K562 (cell line): ENCODE results near the gene CCDC137. TPM values are rescaled to one million over a fixed set of nuclear protein-coding genes. Genes with fewer than 3 reads are reported as not detected.

Experiments used
- ATF2 ChIP-seq: sonication (generic); formaldehyde crosslinking; IDR thresholded peaks from 2 replicates; pipeline ENCODE4 v1.8.1; 2022; ENCODE audit warnings: missing genetic modification reagents
- CBX5 ChIP-seq: IDR thresholded peaks from 2 replicates; pipeline ENCODE4 v1.6.1; 2014; ENCODE audit warnings: low read depth, borderline replicate concordance
- ESRRB ChIP-seq: fragments of 250-450 bp; sonication (Bioruptor Pico); IDR thresholded peaks from 2 replicates; pipeline ENCODE4 v1.5.0; 2020; ENCODE audit warnings: mild to moderate bottlenecking, moderate library complexity, borderline replicate concordance
- HMG20A ChIP-seq: fragments of 450-650 bp; formaldehyde crosslinking; conservative IDR thresholded peaks from 2 replicates; pipeline ENCODE4 v1.4.0; 2020; ENCODE audit warnings: mild to moderate bottlenecking, mixed read lengths
- ILK ChIP-seq: fragments of 450-650 bp; IDR thresholded peaks from 2 replicates; pipeline ENCODE4 v1.6.1; 2016; ENCODE audit warnings: missing genetic modification characterization, low read depth, mild to moderate bottlenecking, missing compliant biosample characterization, moderate library complexity, borderline replicate concordance
- POLR2AphosphoS5 ChIP-seq: IDR thresholded peaks from 2 replicates; pipeline ENCODE4 v1.6.1; 2011; ENCODE audit warnings: mild to moderate bottlenecking, low read depth, low read length, moderate library complexity; ENCODE audit not compliant: control insufficient read depth, insufficient read depth
- PTRF ChIP-seq: fragments of 450-650 bp; IDR thresholded peaks from 2 replicates; pipeline ENCODE4 v1.6.1; 2016; ENCODE audit warnings: mild to moderate bottlenecking, missing genetic modification characterization, missing compliant biosample characterization
- SMARCB1 ChIP-seq: IDR thresholded peaks from 2 replicates; pipeline ENCODE4 v1.6.1; 2011; ENCODE audit warnings: improper control_type of control experiment, low read depth; ENCODE audit not compliant: insufficient read length
- SNRNP70 ChIP-seq: fragments of 200-400 bp; formaldehyde crosslinking; optimal IDR thresholded peaks from 2 replicates; pipeline ENCODE3; 2017; ENCODE audit warnings: low read depth, low read length
- SPI1 ChIP-seq: IDR thresholded peaks from 2 replicates; pipeline ENCODE4 v1.6.1; 2011; ENCODE audit warnings: low read depth, low read length, control low read depth, borderline replicate concordance
- TAF1 ChIP-seq: IDR thresholded peaks from 2 replicates; pipeline ENCODE4 v1.6.1; 2011; ENCODE audit warnings: mild to moderate bottlenecking, low read length, moderate library complexity; ENCODE audit not compliant: insufficient read depth, control insufficient read depth, severe bottlenecking; ENCODE audit errors: extremely low read depth
- TEAD4 ChIP-seq, 2 experiments: sonication (generic) in 1 of 2; formaldehyde crosslinking in 1 of 2; IDR thresholded peaks; 2 replicates each; pipeline versions ENCODE4 v1.6.1 to v1.8.0; 2012 to 2022; ENCODE audit warnings: borderline replicate concordance in 1 of 2, inconsistent platforms in 1 of 2, low read length in 1 of 2, mild to moderate bottlenecking in 1 of 2, missing genetic modification reagents in 1 of 2
- ZNF124 ChIP-seq: sonication (generic); formaldehyde crosslinking; IDR thresholded peaks from 2 replicates; pipeline ENCODE4 v1.8.1; 2022; ENCODE audit warnings: missing genetic modification reagents
- ZNF778 ChIP-seq: fragments of 450-650 bp; formaldehyde crosslinking; IDR thresholded peaks from 2 replicates; pipeline ENCODE4 v1.4.0; 2020; ENCODE audit warnings: mild to moderate bottlenecking, moderate library complexity
- polyA plus RNA-seq, 8 experiments: library from polyadenylated mRNA; depleted of rRNA in 4 of 8; stranded (reverse) in 5 of 8; unstranded in 3 of 8; fragments of >200 nt; fragmentation: Nextera tagmentation in 2 of 8; fragmentation: Illumina TruSeq in 1 of 8; extraction: Ambion mirVana in 2 of 8; extraction: Trizol in 1 of 8; gene quantifications; 2 replicates each; pipeline versions ENCODE4 v1.2.1 to v1.2.3, GENCODE V29; 2011 to 2014; ENCODE audit warnings: inconsistent platforms in 1 of 8, missing spikeins in 1 of 8
- total RNA-seq, 7 experiments: library from RNA; depleted of rRNA in 6 of 7; stranded (reverse); fragments of >200 nt in 6 of 7; fragmentation: Illumina TruSeq in 2 of 7; extraction: Trizol in 2 of 7; gene quantifications; 2 replicates each; pipeline versions ENCODE4 v1.2.1 to v1.2.3, GENCODE V29; 2011 to 2021; ENCODE audit warnings: low replicate concordance in 1 of 7
- TF ChIP-seq, protein P1 (sequence below): fragments of 450-650 bp; IDR thresholded peaks from 2 replicates; pipeline ENCODE4 v1.7.1; 2018; ENCODE audit warnings: mild to moderate bottlenecking, low read depth; ENCODE audit not compliant: partially characterized antibody
- TF ChIP-seq, protein P2 (sequence below): IDR thresholded peaks from 2 replicates; pipeline ENCODE4 v1.6.1; 2014; ENCODE audit warnings: antibody characterized with exemption
- TF ChIP-seq, protein P3 (sequence below): fragments of 450-650 bp; IDR thresholded peaks from 2 replicates; pipeline ENCODE4 v1.6.1; 2016

CCDC137 gene
- total and polyA plus RNA-seq, 9 of the 15 experiments (the other 6 are each of a cell fraction or from before 2014, with no cell fraction given) = 2.3 to 68.1 (median 38.3) TPM

DNA sequence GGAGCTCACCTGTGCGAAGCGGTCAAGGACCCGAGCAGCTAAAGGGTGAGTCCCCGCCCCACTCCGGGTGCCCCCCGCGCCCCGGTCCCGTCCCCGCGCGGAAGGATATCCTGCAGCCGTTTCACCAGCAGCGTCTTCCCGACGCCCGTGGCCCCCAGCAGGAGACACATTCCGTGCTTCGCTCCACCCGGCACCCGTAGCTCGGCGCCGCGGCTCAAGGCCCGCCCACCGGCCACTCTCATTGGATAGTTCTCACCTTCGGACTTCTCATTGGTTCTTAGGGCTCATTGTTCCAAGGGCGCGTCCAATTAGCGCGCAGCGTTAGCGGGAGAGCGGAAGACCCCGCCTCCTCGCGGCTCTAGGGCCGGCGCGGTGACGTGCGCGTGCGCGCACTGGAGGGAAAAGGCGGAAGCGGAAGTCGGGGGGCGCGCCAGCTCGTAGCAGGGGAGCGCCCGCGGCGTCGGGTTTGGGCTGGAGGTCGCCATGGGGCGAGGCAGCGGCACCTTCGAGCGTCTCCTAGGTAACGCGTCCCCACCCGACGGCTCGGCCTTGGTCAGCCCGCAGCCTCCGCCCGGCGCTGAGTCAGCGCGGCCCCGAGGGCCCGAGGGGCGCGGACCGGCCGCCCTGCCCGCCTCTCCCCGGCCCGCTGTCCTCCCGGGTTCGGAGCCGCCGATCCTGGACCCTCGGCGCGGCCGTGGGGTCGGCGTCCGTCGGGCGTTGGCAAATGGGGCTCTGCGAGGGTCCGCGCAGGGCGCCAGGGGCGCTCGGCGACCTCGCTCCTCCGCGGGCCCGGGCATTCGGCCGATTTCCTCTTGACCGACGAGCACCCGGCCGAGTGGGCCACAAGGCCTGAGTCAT lies 17.3 kb downstream of the CCDC137 start, which contains the start of the genes ARL16 and HGS (continued):
- TF ChIP-seq ZNF124 (CRISPR knock-in tag) = no peak
- TF ChIP-seq ILK = no peak
- TF ChIP-seq ZNF778 = no peak
- TF ChIP-seq PTRF (tag) = no peak
- no peak for TF ChIP-seq SNRNP70
- no peak for TF ChIP-seq HMG20A (CRISPR knock-in tag)
- TF ChIP-seq SPI1 = peak; percentile 86
- TF ChIP-seq, protein P1, sequence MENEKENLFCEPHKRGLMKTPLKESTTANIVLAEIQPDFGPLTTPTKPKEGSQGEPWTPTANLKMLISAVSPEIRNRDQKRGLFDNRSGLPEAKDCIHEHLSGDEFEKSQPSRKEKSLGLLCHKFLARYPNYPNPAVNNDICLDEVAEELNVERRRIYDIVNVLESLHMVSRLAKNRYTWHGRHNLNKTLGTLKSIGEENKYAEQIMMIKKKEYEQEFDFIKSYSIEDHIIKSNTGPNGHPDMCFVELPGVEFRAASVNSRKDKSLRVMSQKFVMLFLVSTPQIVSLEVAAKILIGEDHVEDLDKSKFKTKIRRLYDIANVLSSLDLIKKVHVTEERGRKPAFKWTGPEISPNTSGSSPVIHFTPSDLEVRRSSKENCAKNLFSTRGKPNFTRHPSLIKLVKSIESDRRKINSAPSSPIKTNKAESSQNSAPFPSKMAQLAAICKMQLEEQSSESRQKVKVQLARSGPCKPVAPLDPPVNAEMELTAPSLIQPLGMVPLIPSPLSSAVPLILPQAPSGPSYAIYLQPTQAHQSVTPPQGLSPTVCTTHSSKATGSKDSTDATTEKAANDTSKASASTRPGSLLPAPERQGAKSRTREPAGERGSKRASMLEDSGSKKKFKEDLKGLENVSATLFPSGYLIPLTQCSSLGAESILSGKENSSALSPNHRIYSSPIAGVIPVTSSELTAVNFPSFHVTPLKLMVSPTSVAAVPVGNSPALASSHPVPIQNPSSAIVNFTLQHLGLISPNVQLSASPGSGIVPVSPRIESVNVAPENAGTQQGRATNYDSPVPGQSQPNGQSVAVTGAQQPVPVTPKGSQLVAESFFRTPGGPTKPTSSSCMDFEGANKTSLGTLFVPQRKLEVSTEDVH = peak; percentile 97
- no peak for TF ChIP-seq ESRRB
- peak; percentile 70 for TF ChIP-seq TEAD4 (IDR thresholded peaks at IDR 0.05; ENCODE audit: low read length)
- no peak for TF ChIP-seq TEAD4 (CRISPR knock-in tag; IDR thresholded peaks at IDR 0.05; ENCODE audit: borderline replicate concordance)
- TF ChIP-seq, protein P2, sequence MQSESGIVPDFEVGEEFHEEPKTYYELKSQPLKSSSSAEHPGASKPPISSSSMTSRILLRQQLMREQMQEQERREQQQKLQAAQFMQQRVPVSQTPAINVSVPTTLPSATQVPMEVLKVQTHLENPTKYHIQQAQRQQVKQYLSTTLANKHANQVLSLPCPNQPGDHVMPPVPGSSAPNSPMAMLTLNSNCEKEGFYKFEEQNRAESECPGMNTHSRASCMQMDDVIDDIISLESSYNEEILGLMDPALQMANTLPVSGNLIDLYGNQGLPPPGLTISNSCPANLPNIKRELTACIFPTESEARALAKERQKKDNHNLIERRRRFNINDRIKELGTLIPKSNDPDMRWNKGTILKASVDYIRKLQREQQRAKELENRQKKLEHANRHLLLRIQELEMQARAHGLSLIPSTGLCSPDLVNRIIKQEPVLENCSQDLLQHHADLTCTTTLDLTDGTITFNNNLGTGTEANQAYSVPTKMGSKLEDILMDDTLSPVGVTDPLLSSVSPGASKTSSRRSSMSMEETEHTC = no peak
- 0 out of 2 replicates have a peak, but pooled peaks have one; percentile 8 for TF ChIP-seq POLR2AphosphoS5
- TF ChIP-seq ATF2 = no peak
- no peak for TF ChIP-seq SMARCB1
- no peak for TF ChIP-seq CBX5
- TF ChIP-seq, protein P3, sequence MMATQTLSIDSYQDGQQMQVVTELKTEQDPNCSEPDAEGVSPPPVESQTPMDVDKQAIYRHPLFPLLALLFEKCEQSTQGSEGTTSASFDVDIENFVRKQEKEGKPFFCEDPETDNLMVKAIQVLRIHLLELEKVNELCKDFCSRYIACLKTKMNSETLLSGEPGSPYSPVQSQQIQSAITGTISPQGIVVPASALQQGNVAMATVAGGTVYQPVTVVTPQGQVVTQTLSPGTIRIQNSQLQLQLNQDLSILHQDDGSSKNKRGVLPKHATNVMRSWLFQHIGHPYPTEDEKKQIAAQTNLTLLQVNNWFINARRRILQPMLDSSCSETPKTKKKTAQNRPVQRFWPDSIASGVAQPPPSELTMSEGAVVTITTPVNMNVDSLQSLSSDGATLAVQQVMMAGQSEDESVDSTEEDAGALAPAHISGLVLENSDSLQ = peak; percentile 59
- peak; percentile 54 for TF ChIP-seq TAF1
